Measurements from ENCODE around the gene UBL4B.
A peak's percentile ranks its signal among the peaks of the same experiment; 100 is the strongest.

The UBL4B gene

DNA sequence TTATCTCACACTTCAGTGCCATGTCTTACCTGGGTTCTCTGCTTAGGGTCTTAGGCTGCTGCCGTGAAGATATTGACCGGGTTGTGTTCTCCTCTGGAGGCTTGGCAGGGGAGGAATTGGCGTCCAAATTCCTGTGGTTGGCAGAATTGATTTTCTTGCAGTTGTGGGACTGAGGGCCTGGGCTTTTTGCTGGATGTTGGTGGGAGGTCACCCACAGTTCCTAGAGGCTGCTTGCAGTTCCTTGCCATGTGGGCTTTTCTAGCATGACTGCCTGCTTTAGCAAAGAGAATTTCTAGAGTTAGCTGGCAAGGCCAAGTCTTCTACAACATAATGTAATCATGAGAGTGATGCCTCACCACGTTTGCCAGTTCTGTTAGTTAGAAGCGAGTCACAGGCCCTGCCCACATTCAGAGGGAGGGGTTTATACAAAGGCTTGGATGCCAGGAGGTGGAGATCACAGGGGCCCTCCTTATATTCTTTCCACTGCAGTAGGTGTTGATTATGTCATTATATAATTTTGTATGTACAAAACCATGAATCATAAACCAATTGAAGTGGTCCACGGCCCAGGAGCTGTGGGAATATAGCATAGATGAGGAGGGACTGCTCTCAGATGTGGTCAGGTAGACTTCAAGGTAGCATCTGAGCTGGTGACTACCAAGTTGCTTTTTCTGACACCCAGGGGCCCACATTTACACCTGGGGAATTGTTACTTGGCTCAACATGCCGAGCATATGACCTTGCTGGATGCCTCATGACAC lies 6.6 kb downstream of the UBL4B start:
- no peak for DNase-seq (ENCODE audit: low spot score)

DNA sequence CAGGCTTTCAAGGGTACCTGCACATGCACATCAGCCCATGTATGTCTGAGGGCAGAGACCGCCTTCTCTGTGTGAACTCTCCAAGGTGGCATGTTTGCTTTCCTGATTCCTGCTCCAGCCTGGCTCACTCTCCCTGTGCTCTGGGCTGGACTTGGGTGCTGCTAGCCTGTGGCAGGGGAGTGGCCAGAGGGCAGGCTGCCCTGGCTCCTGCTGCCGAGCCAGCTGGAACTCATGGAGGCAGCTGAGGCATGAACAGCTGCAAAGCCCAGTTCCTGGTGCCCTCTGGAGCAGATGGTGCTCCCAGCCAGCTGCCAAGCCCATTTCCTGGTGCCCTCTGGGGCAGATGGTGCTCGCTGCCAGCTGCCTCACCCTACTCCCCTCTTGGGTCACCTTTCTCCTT lies 7.6 kb downstream of the UBL4B start:
- DNase-seq (ENCODE audit: low spot score) = no peak

DNA sequence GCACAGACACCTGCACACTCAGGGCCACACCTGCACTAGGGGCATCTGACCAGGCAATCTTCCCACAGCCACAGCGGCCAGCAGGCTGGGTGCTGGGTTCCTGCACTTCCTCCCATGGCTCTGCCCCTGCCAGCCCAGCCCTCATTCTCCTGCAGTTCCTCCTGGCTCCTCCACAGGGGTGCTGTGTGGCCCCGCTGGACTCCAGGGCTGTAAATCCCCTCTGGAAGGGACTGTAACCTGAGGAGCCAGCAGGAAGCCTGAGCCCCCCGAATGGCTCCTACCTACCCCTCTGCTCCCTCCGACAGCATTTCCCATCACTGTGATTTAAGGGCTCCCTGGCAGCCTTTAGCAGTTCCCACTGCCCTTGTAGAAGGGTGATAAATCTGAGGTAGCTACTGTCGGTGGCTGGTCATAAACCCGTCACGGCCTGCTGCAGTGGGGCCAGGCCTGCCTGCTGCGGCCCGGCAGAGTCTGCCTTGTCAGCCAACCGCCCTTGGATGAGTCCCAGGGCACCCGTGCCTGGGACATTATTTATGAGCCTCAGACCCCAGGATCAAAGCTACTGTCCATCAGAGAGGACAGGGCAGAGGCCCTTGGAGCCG lies 8.8 kb downstream of the UBL4B start:
- no peak for DNase-seq (ENCODE audit: low spot score)

DNA sequence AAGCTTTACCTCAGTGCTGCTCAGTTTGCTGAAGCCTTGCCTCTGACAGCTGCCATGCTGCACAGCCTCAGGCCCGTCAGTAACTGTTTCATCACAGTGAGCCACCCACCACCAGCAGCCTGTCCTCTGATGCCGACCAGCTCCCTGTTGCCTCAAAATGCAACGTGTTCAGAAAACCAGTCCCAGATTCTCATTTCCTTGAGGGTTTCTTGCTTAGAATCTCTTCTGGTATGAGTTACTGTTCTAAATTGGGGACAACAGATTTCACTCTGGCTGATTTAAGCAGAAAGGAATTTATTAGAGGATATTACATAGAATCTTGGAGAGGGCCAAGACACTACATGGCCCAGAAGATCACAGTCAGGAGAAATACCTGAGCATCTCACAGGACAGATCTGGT lies 11.0 kb downstream of the UBL4B start:
- DNase-seq (ENCODE audit: low spot score) = no peak

DNA sequence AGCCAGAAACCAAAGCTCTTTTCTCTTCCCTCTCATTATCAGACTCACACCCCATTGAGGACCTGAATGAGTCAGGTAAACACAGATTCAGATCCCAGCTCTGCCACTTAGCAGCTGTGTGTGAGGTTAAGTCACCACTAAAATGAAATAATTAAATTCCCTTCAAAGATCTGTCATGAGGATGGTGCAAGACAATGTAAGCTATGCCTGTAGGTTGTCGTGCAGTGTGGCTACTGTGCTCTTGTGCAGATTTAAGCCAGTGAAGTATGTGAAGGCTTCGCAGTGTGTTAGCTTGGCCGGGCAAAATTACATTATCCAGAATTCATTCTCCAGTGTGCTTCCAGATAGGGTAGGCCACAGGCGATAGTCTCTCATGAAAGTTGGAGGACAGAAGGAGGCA lies 13.6 kb downstream of the UBL4B start:
- DNase-seq (ENCODE audit: low spot score) = no peak

DNA sequence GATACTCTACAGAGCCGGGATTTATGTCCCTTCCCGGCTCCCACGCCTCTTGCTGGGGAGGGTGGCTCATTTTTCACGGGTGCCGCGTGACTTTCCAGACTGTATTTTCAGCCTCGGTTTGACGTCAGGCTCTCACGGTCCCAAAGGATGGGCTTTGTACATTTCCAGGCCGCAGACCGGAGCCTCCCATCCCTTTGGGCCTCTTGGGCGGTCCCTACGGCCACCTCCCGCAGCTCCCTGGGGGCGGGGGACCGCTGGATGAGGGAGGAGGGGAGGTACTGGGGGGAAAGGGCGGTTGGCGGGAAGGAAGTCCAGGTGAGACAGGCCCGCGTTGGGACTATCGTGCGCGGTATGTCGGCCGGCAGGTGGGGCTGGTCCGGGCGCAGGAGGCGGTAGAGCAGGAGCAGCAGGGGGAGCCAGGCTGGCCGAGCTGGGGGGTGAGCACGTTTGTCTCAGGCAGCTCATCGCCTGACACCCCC lies 17.9 kb downstream of the UBL4B start:
- DNase-seq (ENCODE audit: low spot score) = no peak

DNA sequence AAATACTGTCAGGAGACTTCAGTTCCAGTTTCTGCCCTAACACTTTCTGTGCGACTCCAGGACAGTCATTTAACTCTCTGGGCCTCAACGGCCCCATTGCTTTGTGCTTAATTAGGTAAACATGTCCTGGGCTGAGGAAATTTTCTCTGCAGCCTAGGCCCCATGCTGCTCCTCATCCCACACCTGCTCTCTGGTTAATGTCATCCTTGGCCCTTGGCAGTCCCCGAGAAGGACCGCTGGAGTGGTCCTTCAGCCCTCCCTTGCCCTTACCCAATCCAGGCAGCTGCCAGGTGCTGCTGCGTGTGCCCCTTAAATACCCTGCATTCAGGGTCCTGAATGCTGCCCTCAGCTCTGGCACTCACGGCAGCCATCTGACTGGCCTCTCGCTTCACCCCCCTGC lies 18.7 kb downstream of the UBL4B start:
- DNase-seq (ENCODE audit: low spot score) = no peak

DNA sequence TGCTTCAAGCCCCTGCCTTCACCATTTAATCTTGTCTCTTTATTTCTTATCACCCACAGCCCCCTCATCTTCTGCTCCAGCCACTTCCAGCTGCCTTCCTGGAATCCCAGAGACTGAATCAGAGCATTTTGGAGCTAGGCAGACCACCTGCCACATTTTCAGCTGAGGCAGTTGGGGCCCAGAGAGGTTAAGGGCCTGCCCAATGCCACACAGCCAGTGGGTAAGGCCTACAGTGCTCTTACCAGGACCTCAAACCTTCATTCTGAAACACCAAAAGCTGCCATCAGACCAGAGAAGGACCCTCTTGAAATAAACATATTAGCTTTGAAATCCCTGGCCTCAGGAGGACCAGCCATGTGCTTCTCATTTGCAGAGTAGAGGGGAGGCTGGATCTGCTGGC lies 20.4 kb downstream of the UBL4B start:
- DNase-seq (ENCODE audit: low spot score) = no peak

DNA sequence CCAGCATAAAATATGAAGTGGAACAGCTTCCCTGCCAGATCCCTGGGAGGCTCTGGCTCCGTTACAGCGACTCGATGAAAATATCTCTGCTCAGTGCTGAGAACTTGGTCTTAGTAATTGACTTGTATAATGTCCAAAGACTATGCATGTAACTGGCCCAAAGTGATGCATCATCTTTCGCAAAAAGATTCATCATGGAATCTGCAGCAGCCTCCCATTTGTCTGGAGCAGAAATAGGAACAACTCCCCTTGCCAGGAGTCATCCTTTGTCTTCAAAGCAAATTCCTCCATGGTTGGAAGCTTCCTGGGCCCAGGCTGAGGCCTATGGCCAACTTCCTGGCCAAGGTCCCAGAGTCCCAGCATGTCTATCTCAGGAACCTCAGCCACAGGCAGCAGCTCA lies 21.2 kb downstream of the UBL4B start:
- DNase-seq (ENCODE audit: low spot score) = no peak

DNA sequence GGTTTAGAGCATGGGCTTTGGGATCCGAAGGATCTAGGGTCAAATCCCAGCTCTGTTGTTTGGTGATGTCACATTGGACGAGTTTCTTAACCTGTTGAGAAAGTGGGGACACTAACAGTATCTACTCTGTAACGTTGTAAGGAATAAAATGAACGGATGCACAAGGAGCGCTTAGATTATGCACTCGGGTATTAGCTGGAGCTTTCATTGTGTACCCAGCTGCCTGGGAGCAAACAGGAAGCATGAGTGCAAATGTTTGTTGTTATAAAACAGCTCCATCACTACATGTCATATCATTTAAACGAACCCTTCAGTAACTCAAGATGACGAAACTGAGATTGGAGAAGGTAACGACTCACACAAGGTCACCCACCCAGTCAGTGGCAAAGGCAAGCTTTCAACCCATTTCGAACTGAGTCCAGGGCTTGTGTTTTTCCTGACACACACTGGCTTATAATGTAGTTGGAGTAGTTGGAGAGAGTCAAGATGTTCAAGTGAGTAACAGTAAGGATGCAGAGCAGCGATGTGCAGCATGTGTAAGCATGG lies 21.9 kb downstream of the UBL4B start:
- no peak for DNase-seq (ENCODE audit: low spot score)

DNA sequence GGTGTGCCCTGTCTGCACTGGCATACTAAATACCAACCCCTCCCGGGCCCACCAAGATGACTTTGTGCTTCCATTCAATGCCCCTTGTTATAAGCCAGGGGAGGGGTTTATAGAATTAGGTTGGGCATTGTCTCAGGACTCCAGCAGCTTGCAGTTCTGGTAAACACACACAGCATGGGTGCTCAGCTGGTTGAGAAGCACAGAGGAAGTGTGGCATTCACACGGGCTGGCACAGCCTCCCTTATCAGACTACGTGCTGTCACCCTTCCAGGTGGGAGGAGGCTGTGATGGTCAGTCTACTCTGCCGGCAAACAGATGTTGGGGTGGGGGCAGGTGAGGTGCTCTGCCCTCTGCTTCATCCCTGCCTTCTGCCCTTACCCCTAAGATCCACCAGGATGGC lies 23.0 kb downstream of the UBL4B start:
- DNase-seq (ENCODE audit: low spot score) = no peak

DNA sequence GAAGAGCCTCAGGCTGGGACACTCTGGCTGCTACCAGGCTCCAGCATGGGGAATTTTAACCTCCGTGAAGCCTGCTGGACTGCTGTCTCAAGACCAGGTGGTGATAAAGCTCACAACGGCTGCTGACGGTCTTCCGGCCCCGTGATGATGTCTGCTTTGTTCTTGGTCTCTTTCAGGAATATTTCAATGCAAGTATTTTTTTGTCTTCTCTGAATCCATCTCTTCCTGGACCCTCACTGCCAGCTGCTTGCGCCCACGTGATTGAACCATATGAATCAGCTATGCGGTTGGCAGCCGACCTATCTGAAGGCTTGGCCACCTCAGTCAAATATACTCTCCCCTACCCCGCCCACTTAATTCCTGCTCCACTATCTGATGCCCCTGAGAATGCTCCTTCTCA lies 23.4 kb downstream of the UBL4B start:
- DNase-seq (ENCODE audit: low spot score) = no peak

DNA sequence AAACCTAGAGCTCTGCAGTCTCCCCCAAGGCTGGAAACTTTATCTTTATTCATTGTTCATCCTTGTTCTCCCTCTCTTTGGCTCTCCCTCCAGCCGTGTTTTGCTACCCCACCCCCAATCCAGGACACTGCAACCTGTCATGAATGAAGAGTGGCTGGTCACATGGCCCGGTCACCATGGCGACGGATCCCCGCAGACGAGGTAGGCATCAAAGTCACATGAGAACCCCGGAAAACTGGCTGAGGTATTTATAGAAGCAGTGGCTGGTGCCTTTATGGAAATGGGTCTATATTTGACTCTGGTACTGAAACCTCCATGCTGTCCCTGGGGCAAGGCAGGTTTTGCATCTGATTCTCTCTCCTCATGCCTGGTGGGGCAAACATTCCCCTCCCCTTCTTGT lies 24.7 kb downstream of the UBL4B start:
- DNase-seq (ENCODE audit: low spot score) = peak; percentile 82

DNA sequence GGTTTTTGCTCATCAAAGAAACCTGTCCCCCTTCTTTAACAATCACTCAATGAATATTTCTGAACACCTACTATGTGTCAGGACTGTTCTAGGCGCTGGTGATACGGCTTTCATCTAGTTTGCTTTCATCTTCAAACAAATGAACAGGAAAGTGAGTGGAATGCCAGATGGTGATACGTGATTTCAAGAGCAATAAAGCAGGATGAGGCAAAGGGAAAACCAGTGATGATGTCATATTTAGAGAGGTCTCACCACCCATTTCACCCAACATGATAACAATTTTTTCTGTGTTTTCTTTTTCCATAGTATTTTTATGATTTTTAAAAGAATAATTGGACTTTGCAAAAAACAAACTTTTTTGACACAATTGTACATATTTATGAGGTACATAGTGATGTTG lies 26.7 kb downstream of the UBL4B start:
- DNase-seq (ENCODE audit: low spot score) = no peak

DNA sequence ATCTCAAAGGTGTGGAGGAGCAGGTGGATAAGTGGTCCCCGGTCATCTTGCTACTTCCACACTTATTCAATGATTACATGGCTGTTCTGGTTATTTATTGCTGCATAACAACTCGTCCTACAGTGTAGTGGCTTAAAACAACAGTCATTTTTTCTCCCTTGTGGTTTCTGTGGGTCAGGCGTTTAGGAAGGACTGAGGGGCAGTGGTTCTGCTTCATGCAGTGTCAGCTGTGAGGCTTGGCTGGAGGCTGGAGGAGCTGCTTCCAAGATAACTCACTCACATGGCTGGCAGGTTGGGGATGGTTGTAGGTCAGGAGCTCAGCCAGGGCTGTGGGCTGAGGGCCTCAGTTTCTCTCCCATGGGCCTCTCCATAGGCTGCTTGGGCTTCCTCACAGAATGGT lies 32.1 kb downstream of the UBL4B start:
- DNase-seq (ENCODE audit: low spot score) = no peak

DNA sequence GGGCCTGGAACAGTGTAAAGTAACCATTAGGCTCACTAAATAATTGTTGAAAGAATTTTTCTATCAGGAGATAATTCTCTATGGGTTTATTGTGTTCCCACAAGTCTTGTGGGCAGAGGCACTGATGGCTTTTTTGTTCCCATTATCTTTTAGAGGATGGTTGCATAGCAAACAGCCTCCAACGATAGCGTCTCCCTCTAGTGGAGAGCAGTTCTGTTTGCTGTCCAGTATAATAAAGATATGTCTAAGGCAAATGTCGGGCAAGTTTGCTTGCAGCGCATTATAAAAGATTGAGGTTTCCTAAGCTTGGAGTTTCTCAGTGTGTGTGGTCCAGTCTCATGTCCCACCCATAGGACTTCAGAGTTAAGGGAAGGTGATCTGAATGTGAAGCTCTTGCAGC lies 36.7 kb downstream of the UBL4B start:
- DNase-seq (ENCODE audit: low spot score) = no peak

DNA sequence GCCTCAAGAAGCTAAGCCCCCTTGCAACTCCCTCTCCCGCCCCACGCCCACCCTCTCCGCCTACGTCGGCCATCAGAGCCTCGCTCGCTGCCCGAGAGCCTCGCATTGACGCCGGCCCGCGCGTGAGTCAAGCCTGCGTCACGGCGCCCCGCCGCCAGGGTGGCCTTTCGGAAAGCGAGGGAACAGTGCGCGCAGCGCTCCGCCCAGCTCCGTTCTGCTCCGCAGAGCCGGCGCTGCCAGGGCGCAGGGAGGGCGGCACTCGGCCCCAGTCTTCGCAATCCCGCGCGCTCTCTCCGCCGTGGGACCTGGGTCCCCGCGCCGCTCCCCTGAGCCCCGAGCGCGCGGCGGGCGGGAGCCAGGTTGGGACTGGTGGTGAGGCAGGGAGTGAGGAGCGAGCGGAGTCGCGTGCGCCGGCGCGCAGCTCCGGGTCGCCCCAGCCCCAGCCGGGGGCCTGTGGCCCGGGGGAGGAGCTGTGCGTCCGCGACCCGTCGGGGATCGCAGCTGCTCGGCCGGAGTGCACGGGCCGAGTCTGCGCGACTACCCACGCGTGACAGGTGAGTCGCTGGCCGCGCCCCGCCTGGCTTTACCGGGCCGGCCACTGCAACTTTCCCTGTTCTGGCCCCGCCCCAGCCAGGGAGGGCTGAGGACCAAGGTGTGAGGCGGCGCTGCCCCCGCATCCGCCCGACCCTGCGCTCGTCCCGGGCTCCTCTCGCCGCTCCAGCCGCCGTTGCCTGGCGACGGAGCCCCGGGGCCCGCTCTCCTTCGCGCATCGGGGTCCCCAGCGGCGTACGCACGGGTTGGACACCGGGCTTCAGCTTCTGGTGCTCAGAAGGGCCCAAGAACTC lies 38.3 kb downstream of the UBL4B start, which contains the start of gene SLC6A17:
Gene SLC6A17, plus strand, starts transcription at position 165 of the 845 bp plus-strand sequence. CDS start 16,436 bp downstream, outside the sequence.
- DNase-seq (ENCODE audit: low spot score) = peak; percentile 76

DNA sequence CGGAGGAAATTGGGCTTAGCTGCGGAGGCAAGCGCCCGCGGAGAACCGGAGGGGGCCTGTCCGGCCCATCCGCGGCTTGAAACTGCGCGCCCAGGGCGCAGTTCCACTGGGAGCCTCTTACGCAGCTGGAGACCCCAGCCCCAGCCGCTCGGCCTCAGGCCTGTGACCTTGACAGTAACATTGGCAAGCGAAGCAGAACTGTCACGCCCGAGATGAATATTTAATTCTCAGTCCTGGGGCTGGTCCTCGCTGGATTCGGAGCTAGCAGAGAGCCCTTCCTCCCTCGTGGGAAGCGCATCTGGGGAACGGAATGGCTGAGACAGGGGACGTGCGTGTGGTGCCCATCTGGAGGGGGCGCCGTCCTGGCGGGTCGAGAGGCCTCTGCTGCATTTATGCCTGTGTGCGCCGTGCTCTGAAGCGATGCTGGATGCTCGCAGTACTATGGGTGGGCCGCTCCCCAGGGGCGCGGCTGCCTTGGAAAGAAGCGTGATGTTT lies 39.0 kb downstream of the UBL4B start:
- DNase-seq (ENCODE audit: low spot score) = no peak

DNA sequence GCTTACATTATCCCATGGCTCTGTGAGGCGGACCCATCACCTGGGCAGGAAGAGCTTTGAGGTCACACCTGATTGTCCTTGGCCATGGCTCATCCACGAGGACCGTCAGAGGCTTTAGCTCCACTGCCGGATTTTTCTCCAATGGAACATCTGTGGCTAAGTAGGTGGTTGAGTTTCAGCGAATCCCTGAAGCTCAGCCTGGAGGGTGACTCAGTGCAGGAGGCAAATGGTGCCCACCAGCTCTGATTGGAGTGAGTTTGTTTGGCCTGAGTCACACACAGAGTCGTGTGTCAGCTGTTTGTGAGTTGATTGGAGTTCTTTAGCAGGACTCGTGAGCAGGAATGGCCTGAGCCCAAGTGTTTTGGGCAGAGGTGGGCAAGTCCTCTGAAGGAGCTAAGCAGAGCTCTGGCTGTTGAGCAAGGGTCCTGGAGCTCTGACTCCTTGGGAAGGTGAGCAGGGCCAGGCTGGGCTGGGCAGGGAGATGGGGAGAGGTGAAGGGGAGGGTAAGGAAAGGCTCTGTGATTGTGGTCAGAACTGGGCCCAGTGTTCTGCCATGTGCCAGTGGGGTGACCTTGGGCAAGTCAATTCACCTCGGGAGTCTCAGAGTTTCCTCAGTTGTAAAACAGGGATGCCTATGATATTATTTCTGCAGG lies 40.0 kb downstream of the UBL4B start:
- no peak for DNase-seq (ENCODE audit: low spot score)

DNA sequence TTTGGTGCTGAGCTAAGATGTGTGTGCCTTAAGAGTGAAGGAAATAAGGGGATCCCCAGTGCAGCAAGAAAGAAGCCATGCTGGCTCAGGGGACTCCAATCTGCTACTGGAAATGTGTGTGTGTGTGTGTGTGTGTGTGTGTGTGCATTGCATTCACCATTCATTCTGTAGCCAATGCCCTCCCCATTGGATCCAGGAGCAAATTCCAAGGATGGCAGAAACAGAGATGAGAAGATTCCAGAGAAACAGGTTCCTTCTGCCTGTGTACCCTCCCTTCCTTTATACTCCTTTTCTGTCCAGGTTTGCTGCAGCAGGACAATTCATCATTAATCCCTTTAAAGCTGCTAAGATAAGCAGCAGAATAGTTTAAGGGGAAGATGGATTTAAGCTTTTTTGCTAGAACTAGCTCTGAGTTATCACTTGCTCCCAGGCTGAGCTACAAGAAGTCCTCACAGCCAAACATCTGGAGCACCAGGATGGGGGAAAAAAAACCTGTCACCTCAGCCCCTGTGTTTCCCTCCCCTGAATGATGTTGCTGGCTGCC lies 41.2 kb downstream of the UBL4B start:
- no peak for DNase-seq (ENCODE audit: low spot score)

DNA sequence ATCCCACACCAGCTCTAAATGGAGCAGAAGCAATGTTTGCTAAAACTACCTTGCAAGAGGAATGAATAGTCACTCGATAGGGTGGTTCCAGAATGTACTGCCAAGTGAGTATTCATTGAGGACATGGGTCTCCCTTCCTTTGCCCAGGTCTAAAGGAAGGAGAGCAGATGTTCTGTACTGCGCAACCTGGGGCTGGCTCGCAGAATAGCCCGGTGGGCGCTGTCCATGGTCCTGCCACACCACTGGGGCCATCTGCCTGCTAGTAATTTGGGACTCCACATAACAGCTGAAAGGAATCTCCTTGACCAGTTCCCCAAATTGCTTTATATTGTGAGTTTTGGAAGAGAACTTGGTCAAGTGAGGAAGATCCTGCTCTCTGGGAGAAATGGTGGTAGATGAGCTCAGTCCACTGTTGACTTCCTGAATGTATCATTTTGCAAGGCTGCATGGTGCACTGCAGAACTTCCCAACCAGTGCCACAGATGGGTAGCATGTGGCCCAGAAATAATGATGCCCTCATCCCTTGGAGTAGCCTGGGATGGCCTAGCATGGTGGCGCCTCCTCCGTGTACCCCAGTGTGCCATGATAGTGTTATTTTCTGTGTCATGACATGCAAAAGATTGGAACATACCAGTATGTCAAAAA lies 43.8 kb downstream of the UBL4B start:
- peak; percentile 87 for DNase-seq (ENCODE audit: low spot score)

All from ecto neural progenitor cell (in vitro differentiated cells).